Erythroblast (primary cell): Measurements from ENCODE around the gene CDKAL1.

ENCODE experiments used
- GATA1 ChIP-seq: IDR thresholded peaks from 2 replicates; pipeline ENCODE4 v1.6.1; 2011; ENCODE audit warnings: low read depth, mild to moderate bottlenecking, control low read depth, low read length, moderate library complexity
- POLR2A ChIP-seq: IDR thresholded peaks from 2 replicates; pipeline ENCODE4 v1.6.1; 2011; ENCODE audit warnings: mild to moderate bottlenecking, low read length

- TF ChIP-seq POLR2A (no peak), GATA1 (no peak)
Measured at GRCh38 chr6:20538131-20538662, 3.9 kb downstream of the CDKAL1 start.
